NOMO-1 treated with dmso at 0.1 percent for 144 hours (cell line): ENCODE data around the gene KLHL30.

ENCODE experiments used
- DNase-seq: peaks from one replicate; lab custom pipeline; 2025; ENCODE audit not compliant: unreplicated experiment; lab: John Stamatoyannopoulos, UW

The KLHL30 gene

GRCh38 chr2:238173692-238174091 lies 35.2 kb downstream of the KLHL30 start:
- DNase-seq, result no peak

GRCh38 chr2:238174291-238174690 lies 35.8 kb downstream of the KLHL30 start:
- DNase-seq, result no peak

- DNase-seq, result no peak
Measured at GRCh38 chr2:238174701-238175100, 36.2 kb downstream of the KLHL30 start.

- no peak for DNase-seq
Measured at GRCh38 chr2:238176613-238177012, 38.1 kb downstream of the KLHL30 start.

- DNase-seq, result no peak
Measured at GRCh38 chr2:238180554-238180953, 42.1 kb downstream of the KLHL30 start.

GRCh38 chr2:238182362-238182761 lies 43.9 kb downstream of the KLHL30 start:
- DNase-seq, result no peak

- no peak for DNase-seq
Measured at GRCh38 chr2:238183821-238184220, 45.4 kb downstream of the KLHL30 start.

- DNase-seq, result no peak
Measured at GRCh38 chr2:238187618-238188548, 49.4 kb downstream of the KLHL30 start.

- no peak for DNase-seq
Measured at GRCh38 chr2:238190445-238190844, 52.0 kb downstream of the KLHL30 start.
